Dermis microvascular lymphatic vessel endothelial cell (primary cell): Measurements from ENCODE around the gene COA1. TPM values are rescaled to one million over a fixed set of nuclear protein-coding genes. Genes with fewer than 3 reads are reported as not detected.

Experiments used
- DNase-seq, 2 donors: peaks; one replicate each; pipeline versions ENCODE4 v3.0.0 to v3.0.0-alpha.2; 2010; ENCODE audit warnings: low read depth in 2 of 2
- total RNA-seq: library from RNA; depleted of rRNA; stranded (reverse); fragments of >200 nt; gene quantifications from 2 replicates; pipeline ENCODE4 v1.2.1, GENCODE V29; 2014

Gene COA1
- total RNA-seq, 1 donor from 2014 or later = 30.2 TPM

- no peak for DNase-seq
Measured at GRCh38 chr7:43653891-43654504, 75.3 kb downstream of the COA1 start.

- DNase-seq = no peak
Measured at GRCh38 chr7:43653466-43653865, 75.9 kb downstream of the COA1 start.

- DNase-seq = no peak
Measured at GRCh38 chr7:43652364-43652763, 77.0 kb downstream of the COA1 start.

GRCh38 chr7:43650457-43651052 is 78.8 kb downstream of the COA1 start:
- peak in 1 of 2 donors; percentile 82 for DNase-seq

GRCh38 chr7:43649755-43650274 is 79.5 kb downstream of the COA1 start:
- peak in 1 of 2 donors; percentile 60 for DNase-seq

- peak; percentile 54 to 78 for DNase-seq
Measured at GRCh38 chr7:43648473-43649406, 80.6 kb downstream of the COA1 start.

- DNase-seq = peak; percentile 84 to 97
Measured at GRCh38 chr7:43647673-43648472, 81.5 kb downstream of the COA1 start.

- peak in 1 of 2 donors; percentile 93 for DNase-seq
Measured at GRCh38 chr7:43647339-43647672, 82.0 kb downstream of the COA1 start.

GRCh38 chr7:43646603-43647338 is 82.6 kb downstream of the COA1 start:
- peak in 1 of 2 donors; percentile 34 for DNase-seq

GRCh38 chr7:43645699-43646226 is 83.6 kb downstream of the COA1 start:
- DNase-seq = no peak

- DNase-seq = no peak
Measured at GRCh38 chr7:43643846-43644245, 85.5 kb downstream of the COA1 start.

- DNase-seq = no peak
Measured at GRCh38 chr7:43642897-43643630, 86.3 kb downstream of the COA1 start.

- no peak for DNase-seq
Measured at GRCh38 chr7:43640679-43641078, 88.6 kb downstream of the COA1 start.

- peak; percentile 97 to 98 for DNase-seq
Measured at GRCh38 chr7:43639858-43640491, 89.3 kb downstream of the COA1 start.

- peak in 1 of 2 donors; percentile 54 for DNase-seq
Measured at GRCh38 chr7:43637114-43637806, 92.1 kb downstream of the COA1 start.

GRCh38 chr7:43636093-43636492 is 93.2 kb downstream of the COA1 start:
- peak in 1 of 2 donors; percentile 13 for DNase-seq

GRCh38 chr7:43634384-43634783 is 94.9 kb downstream of the COA1 start:
- no peak for DNase-seq

- DNase-seq = no peak
Measured at GRCh38 chr7:43632746-43633145, 96.6 kb downstream of the COA1 start.

GRCh38 chr7:43631559-43631958 is 97.8 kb downstream of the COA1 start:
- no peak for DNase-seq
